Measurements from ENCODE around the gene NRXN3.

NRXN3 gene

DNA sequence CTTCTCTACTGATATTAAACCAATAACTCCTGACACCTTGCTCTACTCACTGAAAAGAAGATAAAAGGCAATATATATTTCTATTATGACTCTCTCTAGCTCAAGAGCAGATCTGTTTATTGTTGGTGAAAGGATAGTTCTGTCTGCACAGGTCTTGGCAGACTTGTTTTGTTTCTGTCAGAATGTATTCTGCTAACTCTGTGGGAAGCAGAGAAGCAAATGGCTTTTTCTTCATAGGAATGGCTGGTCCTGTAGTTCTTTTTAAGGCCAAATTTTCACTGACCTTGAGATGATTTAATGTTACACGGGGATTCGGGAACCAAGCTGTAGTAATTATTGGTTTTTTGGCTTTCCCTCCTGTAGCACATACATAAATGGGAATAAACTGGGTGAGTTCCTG is 1529.0 kb downstream of the NRXN3 start:
- no peak overlapping the region for H3K4me3 ChIP-seq (ENCODE audit: low read length)
- no peaks in the 10 kb centered on the region for H3K36me3 ChIP-seq (ENCODE audit: insufficient read depth, low read depth, low read length)
- H3K9me3 ChIP-seq (ENCODE audit: insufficient read depth, low read depth, low read length): no peaks in the 10 kb centered on the region
- no peak overlapping the region for H3K27ac ChIP-seq (ENCODE audit: low read length)
- H3K9ac ChIP-seq (ENCODE audit: low read depth, low read length): no peak overlapping the region
- H3K27me3 ChIP-seq (ENCODE audit: insufficient read depth, low read length): no peaks in the 10 kb centered on the region
- no peaks in the 10 kb centered on the region for H3K4me1 ChIP-seq (ENCODE audit: insufficient read depth, low read length)

DNA sequence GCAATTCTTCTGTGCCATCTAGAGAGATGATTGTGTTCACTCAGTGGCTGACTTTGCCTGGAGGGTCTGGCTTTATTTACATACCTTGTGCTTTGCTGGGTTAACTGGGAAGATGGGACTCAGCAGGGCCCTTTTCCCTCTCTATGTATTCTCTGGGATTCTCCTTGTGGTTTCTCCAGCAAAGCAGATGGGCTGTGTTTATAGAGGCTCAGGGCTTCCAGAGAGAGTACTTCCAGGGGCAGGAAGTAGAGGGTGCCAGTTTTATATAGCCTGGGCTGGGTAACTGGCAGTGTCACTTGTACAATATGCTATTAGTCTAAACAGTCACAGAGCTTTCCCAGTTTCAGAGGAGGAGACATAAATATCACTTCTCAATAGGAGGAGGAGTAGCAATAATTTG is 1531.2 kb downstream of the NRXN3 start:
- Histone ChIP-seq H3K27ac (ENCODE audit: low read length) (no peak overlapping the region), H3K9me3 (ENCODE audit: insufficient read depth, low read depth, low read length) (no peaks in the 10 kb centered on the region), H3K36me3 (ENCODE audit: insufficient read depth, low read depth, low read length) (no peaks in the 10 kb centered on the region), H3K9ac (ENCODE audit: low read depth, low read length) (no peak overlapping the region), H3K4me3 (ENCODE audit: low read length) (no peak overlapping the region), H3K27me3 (ENCODE audit: insufficient read depth, low read length) (no peaks in the 10 kb centered on the region), H3K4me1 (ENCODE audit: insufficient read depth, low read length) (no peaks in the 10 kb centered on the region)

DNA sequence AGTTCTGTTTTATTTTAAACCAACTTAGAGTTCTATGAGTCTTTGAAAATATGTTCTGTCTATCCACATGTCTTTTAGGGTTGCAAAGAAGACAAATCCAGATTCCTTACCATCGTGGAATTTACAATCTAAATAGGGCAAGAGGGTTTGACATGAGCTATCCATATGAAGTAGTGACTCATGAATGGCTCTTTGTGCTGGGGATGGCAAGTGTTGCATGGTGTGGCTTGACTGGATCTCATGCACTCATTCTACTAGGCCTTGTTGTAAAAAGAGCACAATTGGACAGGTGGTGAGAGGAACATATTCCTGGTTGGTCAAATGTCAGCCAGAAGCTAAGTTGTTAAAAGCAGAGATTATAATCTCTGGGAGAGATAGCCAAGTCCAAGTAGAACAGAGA is 1532.0 kb downstream of the NRXN3 start:
- H3K4me3 ChIP-seq (ENCODE audit: low read length): no peak overlapping the region
- H3K9ac ChIP-seq (ENCODE audit: low read depth, low read length): no peak overlapping the region
- H3K9me3 ChIP-seq (ENCODE audit: insufficient read depth, low read depth, low read length): no peaks in the 10 kb centered on the region
- H3K36me3 ChIP-seq (ENCODE audit: insufficient read depth, low read depth, low read length): no peaks in the 10 kb centered on the region
- no peaks in the 10 kb centered on the region for H3K4me1 ChIP-seq (ENCODE audit: insufficient read depth, low read length)
- no peaks in the 10 kb centered on the region for H3K27me3 ChIP-seq (ENCODE audit: insufficient read depth, low read length)
- no peak overlapping the region for H3K27ac ChIP-seq (ENCODE audit: low read length)

DNA sequence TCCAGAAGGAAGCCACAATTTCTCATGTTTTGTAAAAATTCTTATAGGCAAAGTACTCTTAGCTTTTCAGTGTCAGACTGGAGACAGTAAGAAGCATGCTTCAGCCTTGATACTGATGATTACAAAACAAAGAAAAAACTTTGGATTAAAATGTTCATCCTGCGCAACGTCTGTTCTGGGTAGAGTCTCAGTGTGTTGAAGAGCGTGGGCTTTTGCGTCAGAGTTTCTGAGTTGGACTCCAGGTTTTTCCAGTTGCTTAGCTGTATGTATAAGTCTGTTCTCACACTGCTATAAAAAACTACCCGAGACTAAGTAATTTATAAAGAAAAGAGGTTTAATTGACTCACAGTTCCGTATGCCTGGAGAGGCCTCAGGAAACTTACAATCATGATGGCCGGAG is 1533.0 kb downstream of the NRXN3 start:
- no peaks in the 10 kb centered on the region for H3K9me3 ChIP-seq (ENCODE audit: insufficient read depth, low read depth, low read length)
- H3K27me3 ChIP-seq (ENCODE audit: insufficient read depth, low read length): no peaks in the 10 kb centered on the region
- H3K4me3 ChIP-seq (ENCODE audit: low read length): no peak overlapping the region
- no peaks in the 10 kb centered on the region for H3K36me3 ChIP-seq (ENCODE audit: insufficient read depth, low read depth, low read length)
- no peak overlapping the region for H3K27ac ChIP-seq (ENCODE audit: low read length)
- no peak overlapping the region for H3K9ac ChIP-seq (ENCODE audit: low read depth, low read length)
- H3K4me1 ChIP-seq (ENCODE audit: insufficient read depth, low read length): no peaks in the 10 kb centered on the region

DNA sequence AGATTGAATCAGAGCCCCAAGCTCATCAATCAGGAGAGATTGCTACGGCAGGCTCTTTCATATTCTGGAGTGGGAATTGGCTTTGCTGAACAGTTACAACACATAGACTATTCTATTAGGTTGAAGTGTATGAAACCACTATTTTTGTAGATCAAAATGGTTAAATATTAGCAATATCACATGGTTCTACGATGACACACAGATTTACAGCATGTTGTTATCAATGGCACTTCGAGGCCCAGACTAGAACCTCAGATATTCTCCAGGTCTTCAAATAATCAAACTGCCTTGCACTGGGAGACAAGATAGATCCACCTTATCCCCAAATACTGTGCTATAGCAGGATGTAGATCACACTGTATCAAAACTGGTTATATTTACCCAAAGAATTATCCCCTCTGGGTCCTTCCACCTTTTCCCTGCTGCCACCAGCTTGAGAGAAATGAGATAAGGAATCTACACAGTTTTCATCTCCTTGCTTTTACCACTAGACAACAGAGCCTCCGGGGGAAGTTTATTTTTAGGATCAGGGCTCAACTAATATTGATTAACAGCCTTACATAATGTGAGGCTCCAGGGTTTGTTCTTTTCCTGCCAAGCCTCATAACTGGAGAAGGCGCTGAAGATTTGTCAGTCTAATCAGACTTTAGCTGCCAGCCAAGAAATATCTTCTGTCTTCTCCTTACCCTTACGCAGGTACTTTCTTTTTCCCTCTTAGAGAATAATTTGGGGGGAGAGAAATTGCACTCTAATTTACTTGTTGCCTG is 1534.1 kb downstream of the NRXN3 start:
- Histone ChIP-seq H3K4me1 (ENCODE audit: insufficient read depth, low read length) (no peaks in the 10 kb centered on the region), H3K9ac (ENCODE audit: low read depth, low read length) (no peak overlapping the region)

DNA sequence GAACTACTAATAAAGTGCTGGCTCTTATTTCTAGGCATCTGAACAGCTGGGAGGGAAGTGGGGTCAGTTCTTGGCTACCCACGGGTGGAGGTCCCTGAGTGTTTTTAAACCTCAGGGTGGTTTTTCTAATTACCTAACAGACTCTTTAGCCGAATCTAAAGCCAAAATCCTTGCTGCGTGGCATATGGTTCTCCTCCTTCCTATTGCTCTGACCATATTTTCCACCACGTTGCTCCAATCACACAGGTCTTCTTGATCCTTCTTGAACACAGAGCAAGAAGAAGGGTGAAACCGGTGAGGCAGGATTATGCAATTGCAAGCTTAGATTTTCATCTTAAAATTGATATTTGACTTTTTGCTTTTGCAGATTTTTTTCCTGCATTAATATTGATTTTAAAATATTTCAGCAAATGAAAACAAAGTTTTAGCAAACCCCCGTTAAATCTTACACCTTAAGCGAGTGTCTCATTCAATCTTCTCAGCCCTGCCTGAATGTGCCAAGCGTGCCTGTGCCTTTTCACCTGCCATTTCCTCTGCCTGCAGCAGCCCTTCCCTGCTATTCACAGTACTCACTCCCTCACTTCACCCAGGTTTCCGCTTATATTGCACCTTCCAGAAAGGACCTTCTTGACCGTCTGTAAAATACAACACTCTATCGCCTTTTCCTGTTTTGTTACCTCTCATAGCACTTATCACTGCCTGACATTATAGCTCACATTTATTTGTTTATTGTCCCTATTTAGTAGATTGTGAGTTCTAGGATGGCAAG is 1535.1 kb downstream of the NRXN3 start:
- Histone ChIP-seq H3K9me3 (ENCODE audit: insufficient read depth, low read depth, low read length) (no peaks in the 10 kb centered on the region), H3K27ac (ENCODE audit: low read length) (no peak overlapping the region), H3K36me3 (ENCODE audit: insufficient read depth, low read depth, low read length) (no peaks in the 10 kb centered on the region)

More for the DNA sequence above, 1534.1 kb downstream of the NRXN3 start:
- no peaks in the 10 kb centered on the region for H3K27me3 ChIP-seq (ENCODE audit: insufficient read depth, low read length)
- no peaks in the 10 kb centered on the region for H3K9me3 ChIP-seq (ENCODE audit: insufficient read depth, low read depth, low read length)
- H3K27ac ChIP-seq (ENCODE audit: low read length): no peak overlapping the region
- H3K4me3 ChIP-seq (ENCODE audit: low read length): no peak overlapping the region
- no peaks in the 10 kb centered on the region for H3K36me3 ChIP-seq (ENCODE audit: insufficient read depth, low read depth, low read length)

DNA sequence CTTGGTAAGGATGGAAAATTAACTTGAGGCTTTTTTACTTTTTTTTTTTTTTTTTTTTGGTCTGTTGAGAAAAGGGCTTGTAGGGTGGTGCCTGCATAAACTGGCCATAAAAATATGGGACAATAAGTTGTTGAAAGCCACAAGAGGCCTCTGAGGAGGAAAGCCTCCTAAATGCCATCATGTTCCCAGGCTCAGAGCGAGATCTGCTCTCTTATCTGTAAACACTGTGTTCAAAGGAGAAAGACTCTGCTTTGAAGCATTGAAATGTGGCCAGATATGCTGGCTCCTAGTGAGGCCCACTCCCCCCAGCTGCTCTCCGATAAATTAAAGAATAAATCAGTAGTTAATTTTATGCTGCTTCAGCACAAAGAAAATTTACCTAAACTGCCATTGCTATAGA is 1536.2 kb downstream of the NRXN3 start:
- no peaks in the 10 kb centered on the region for H3K36me3 ChIP-seq (ENCODE audit: insufficient read depth, low read depth, low read length)
- no peak overlapping the region for H3K4me3 ChIP-seq (ENCODE audit: low read length)
- H3K9ac ChIP-seq (ENCODE audit: low read depth, low read length): no peak overlapping the region
- H3K27ac ChIP-seq (ENCODE audit: low read length): no peak overlapping the region
- H3K27me3 ChIP-seq (ENCODE audit: insufficient read depth, low read length): no peaks in the 10 kb centered on the region
- H3K4me1 ChIP-seq (ENCODE audit: insufficient read depth, low read length): no peaks in the 10 kb centered on the region
- H3K9me3 ChIP-seq (ENCODE audit: insufficient read depth, low read depth, low read length): no peaks in the 10 kb centered on the region

More for the DNA sequence above, 1535.1 kb downstream of the NRXN3 start:
- Histone ChIP-seq H3K4me3 (ENCODE audit: low read length) (no peak overlapping the region), H3K9ac (ENCODE audit: low read depth, low read length) (no peak overlapping the region), H3K4me1 (ENCODE audit: insufficient read depth, low read length) (no peaks in the 10 kb centered on the region), H3K27me3 (ENCODE audit: insufficient read depth, low read length) (no peaks in the 10 kb centered on the region)

DNA sequence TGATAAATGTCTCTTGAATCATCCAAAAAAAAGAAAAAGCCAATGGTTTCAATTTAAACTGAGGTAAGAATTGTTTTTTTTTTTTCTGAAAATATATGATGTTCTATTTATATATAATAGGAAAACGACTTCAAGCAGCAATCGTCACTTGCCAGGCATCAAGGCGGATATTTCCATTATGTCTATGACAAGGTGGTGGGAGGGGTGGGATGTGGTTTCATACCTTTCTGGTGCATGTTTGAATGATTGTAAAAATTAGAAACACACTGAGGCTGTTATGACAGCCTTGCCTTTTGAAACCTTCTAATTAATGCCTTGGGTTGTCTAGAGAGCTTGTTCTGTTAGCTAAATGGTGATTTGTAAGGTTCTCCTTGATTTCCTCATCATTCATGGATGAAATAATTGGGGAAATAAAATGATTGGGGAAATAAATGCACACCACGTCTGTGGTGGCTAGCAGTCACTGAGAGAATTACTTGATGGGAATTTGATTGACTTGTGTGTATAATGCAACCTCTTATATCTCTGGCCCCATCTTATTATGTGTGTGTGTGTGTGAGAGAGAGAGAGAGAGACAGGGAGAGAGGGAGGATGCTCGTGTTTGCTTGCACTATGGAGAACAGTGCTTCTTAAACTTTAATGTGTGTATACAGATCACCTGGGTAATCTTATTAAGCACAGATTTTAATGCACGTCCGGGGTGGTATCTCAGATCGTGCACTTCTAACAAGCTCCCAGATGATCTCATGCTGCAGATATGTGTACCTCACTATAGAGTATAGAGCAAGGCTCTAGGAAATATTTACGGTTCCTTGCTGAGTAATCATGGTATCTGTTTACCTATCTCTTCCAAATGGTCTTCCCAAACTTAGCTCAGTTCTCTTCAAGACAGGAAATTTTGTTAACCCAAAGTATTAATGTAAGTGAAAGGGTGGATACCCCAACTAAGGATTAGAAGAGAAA is 1538.5 kb downstream of the NRXN3 start:
- Histone ChIP-seq H3K27ac (ENCODE audit: low read length) (no peak overlapping the region), H3K4me1 (ENCODE audit: insufficient read depth, low read length) (no peaks in the 10 kb centered on the region), H3K27me3 (ENCODE audit: insufficient read depth, low read length) (no peaks in the 10 kb centered on the region), H3K4me3 (ENCODE audit: low read length) (no peak overlapping the region), H3K9ac (ENCODE audit: low read depth, low read length) (no peak overlapping the region), H3K36me3 (ENCODE audit: insufficient read depth, low read depth, low read length) (no peaks in the 10 kb centered on the region), H3K9me3 (ENCODE audit: insufficient read depth, low read depth, low read length) (no peaks in the 10 kb centered on the region)

DNA sequence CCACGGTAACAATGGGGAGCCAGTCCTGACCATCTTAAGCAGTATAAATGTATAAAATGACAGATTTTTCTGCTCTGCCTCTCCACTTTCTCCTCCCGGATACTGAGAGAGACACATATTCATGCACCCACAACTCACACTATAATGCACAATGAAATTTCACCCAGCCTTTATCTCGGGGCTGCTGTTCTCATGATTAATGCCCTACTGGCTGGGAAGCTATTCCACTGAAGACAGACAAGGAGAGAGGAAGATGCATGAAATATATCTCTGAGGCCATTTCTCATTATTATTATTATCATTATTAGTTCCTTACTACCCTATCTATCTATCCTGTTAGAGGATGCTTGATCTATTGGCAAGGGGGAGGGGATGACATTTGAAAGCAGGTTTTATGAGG is 1539.4 kb downstream of the NRXN3 start:
- H3K27ac ChIP-seq (ENCODE audit: low read length): no peak overlapping the region
- no peaks in the 10 kb centered on the region for H3K36me3 ChIP-seq (ENCODE audit: insufficient read depth, low read depth, low read length)
- H3K9me3 ChIP-seq (ENCODE audit: insufficient read depth, low read depth, low read length): no peaks in the 10 kb centered on the region

DNA sequence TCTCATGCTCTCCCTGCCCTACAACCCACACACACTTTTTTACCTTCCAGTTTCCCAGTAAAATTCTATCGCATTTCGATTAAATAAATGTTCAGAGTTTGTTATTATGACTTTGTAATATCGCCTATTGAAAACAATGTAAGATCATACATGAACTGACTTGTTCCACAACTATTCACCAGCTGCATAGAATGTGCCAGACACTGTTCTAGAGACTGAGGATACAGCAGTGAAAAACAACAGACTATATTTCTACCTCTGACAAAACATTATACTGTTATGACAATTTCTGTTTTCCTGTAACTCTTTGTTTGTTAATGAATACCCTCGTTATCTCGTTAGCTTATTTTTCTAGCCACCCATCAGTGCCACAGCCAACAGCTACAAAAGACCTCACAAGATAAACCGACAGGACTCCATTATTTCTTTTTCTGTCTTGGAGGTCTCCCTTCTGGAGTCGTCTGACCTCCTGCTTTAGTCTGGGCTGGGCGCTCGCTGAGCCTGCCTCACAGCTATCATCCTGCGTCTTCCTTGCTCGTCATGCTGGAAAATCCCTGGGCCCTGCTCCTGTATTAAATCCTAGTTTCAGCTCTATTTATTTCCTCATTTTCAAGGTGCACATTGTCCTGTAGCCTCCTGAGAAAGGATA is 1542.3 kb downstream of the NRXN3 start:
- Histone ChIP-seq H3K4me3 (ENCODE audit: low read length) (no peak overlapping the region), H3K4me1 (ENCODE audit: insufficient read depth, low read length) (no peaks in the 10 kb centered on the region; the same call in 1 of the 2 replicates), H3K9me3 (ENCODE audit: insufficient read depth, low read depth, low read length) (no peaks in the 10 kb centered on the region), H3K36me3 (ENCODE audit: insufficient read depth, low read depth, low read length) (no peaks in the 10 kb centered on the region), H3K27ac (ENCODE audit: low read length) (no peak overlapping the region), H3K27me3 (ENCODE audit: insufficient read depth, low read length) (no peaks in the 10 kb centered on the region), H3K9ac (ENCODE audit: low read depth, low read length) (no peak overlapping the region)

More for the DNA sequence above, 1539.4 kb downstream of the NRXN3 start:
- Histone ChIP-seq H3K9ac (ENCODE audit: low read depth, low read length) (no peak overlapping the region), H3K4me1 (ENCODE audit: insufficient read depth, low read length) (no peaks in the 10 kb centered on the region), H3K27me3 (ENCODE audit: insufficient read depth, low read length) (no peaks in the 10 kb centered on the region), H3K4me3 (ENCODE audit: low read length) (no peak overlapping the region)
